Fibroblast of mammary gland (primary cell): ENCODE results near the gene TKT.
A peak's percentile ranks its signal among the peaks of the same experiment; 100 is the strongest.

ENCODE experiments used
- DNase-seq: peaks from one replicate; pipeline ENCODE4 v3.0.0-alpha.2; 2010; ENCODE audit warnings: low read depth
- H3K4me3 ChIP-seq: 2 replicates; pipeline ENCODE4 v1.5.1; 2011; ENCODE audit warnings: low read depth, mild to moderate bottlenecking, low read length, moderate library complexity; ENCODE audit not compliant: control insufficient read depth
- TF ChIP-seq, protein P1 (sequence below): conservative IDR thresholded peaks from 2 replicates; pipeline ENCODE4 v1.5.1; 2011; ENCODE audit warnings: low read depth, low read length, inconsistent platforms; ENCODE audit not compliant: control insufficient read depth, insufficient read depth

Gene TKT

DNA sequence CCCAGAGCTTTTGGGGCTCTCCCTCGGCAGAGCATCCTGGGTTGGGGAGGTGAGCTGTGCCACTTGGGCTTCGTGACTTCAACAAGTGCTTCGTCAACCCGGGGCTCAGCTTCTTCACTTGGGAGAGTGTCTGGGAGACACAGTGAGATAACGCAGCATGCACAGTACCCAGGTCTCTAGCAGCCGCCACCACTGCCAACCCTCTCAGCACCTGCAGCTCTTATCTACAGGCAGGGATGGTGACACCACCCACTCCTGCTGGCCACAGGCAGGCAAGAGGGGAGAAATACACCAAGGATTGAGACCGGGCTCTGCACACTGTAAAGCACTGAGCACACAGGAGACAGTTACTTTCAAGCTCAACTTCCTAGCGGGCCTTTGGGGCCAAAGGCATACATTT is 11.6 kb downstream of the TKT start:
- no peak overlapping the region for H3K4me3 ChIP-seq
- DNase-seq, result no peak
- TF ChIP-seq, protein P1, sequence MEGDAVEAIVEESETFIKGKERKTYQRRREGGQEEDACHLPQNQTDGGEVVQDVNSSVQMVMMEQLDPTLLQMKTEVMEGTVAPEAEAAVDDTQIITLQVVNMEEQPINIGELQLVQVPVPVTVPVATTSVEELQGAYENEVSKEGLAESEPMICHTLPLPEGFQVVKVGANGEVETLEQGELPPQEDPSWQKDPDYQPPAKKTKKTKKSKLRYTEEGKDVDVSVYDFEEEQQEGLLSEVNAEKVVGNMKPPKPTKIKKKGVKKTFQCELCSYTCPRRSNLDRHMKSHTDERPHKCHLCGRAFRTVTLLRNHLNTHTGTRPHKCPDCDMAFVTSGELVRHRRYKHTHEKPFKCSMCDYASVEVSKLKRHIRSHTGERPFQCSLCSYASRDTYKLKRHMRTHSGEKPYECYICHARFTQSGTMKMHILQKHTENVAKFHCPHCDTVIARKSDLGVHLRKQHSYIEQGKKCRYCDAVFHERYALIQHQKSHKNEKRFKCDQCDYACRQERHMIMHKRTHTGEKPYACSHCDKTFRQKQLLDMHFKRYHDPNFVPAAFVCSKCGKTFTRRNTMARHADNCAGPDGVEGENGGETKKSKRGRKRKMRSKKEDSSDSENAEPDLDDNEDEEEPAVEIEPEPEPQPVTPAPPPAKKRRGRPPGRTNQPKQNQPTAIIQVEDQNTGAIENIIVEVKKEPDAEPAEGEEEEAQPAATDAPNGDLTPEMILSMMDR, result no peak

DNA sequence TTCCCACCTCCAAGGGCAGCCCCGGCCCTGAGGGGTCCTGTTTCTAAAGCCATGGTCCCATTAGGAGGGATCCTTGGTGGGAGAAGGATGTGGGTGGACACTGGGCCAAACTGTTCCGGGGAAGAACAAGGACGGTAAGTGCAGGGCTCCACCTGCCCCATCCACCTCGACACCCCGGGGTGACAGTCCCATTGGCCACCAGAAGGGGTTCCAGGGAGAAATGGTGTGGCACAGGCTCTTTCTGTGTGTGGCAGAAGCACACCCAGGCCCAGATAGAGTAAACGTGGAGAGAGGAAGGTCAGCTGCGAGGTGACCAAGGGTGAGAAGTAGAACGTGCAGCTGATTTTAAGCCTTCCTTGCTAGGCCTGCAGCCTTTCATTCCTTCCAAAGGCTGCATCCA is 12.0 kb downstream of the TKT start:
- no peak overlapping the region for H3K4me3 ChIP-seq
- DNase-seq, result no peak
- TF ChIP-seq, protein P1, result no peak

DNA sequence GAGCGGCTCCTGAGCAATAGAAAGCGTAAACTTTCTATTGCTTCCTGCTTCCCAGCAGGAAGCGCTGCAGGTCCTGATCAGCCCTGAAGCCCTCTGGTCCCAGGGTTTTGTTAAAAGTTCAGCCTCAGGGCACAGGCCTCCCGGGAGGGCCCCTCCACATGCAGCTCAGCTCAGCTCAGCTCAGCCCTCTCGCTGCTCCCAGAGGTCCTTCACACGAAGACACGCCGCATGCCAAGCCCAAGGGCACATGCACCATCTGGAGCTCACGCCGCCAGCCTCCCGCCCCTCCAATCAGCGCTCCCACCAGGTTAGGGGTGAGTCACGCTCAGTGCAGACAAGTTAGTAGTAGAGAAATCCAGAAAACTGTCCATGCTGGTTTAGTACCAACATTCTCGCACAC is 12.7 kb downstream of the TKT start:
- peak; percentile 76 for DNase-seq
- TF ChIP-seq, protein P1, result no peak
- H3K4me3 ChIP-seq, result no peak overlapping the region

DNA sequence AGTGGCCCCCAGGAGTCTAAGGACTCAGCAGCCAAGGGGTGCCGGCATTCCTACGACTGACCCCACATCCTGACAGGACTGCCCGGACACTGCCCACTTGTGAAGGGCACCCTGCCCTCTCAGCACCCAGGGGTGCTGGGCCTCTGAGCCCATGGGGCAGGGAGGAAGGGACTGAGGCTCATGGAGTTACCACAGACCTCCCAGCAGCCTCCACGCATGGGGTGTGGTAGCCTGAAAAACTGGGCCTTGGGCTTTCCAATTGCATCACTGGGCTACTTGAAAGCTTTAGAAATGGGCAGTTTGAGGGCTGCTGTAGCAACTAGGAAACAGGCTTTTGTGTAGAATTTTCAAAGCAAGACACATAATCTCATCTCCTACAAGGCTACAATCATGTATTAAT is 13.2 kb downstream of the TKT start:
- no peak overlapping the region for H3K4me3 ChIP-seq
- DNase-seq, result peak; percentile 21
- TF ChIP-seq, protein P1, result no peak

DNA sequence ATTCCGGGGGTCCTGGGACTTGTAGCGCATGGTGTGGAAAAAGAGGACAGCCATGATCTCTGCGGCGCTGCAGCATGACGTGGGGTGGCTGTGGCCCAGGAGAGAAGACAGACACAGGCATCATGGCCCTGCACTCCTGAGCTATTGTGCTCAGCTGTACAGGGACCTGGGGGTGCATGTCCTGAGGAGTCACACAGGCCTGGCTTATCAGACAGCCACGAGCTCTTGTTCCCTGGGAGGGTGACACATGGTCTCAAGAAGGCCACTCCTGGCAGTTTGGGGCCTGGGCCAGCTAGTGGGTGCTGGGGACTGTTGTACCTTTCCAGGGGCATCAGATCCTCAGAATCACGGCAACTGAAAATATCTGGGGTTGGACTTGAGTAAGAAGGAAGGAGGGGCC is 13.7 kb downstream of the TKT start:
- no peak overlapping the region for H3K4me3 ChIP-seq
- DNase-seq, result no peak
- TF ChIP-seq, protein P1, result no peak

DNA sequence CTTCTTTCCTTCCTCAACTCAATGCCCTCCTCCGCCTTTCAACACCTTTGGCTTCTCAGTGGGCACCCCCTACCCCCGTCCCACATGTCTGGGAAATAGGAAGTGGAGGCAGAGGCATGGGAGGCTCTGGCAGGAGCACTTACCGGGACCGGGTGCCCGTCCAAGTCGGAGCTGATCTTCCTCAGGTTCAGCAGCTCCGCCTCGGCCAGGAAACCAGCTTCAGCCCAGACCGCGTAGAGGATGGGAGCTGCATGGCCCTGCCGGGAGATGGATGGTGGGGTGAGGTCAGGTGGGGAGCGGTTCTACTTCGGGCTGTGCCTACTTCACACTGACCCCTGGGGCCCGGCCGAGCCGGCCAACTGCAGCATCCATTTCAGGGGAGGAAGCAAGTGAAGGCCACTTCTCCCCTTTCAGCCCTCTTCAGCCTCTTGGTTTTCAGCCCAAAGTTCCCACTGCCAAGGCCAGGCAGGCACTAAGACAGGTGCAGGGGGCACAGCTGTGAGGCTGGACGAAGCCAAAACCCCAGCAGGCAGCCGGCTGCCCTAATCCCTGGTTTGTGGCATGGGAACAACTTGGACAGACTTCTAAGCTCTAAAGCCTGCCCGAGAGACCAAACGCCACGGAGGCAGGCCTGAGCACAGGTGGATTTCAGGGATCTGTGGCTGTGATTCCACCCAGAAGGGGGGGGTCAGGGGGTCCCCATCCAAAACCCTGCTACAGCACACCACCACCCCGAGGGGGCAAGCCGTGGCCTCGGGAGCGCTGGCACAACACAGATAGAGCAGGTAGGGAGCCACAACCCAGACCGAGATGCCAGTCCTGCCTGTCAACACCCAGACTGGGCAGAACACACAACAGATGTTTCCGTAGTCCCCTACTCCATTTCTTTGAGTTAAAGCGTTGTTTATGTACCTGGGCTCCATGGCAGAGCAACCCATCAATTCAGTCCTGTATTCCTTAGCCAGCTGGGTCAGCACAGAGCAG is 14.5 kb downstream of the TKT start:
- no peak for DNase-seq
- TF ChIP-seq, protein P1, result no peak
- no peak overlapping the region for H3K4me3 ChIP-seq
